ENCODE data around the gene TNS4. TPM values are rescaled to one million over a fixed set of nuclear protein-coding genes. Genes with fewer than 3 reads are reported as not detected.

TNS4 gene
- total and polyA plus RNA-seq, 9 of the 15 experiments (the other 6 are each of a cell fraction or from before 2014, with no cell fraction given) = 0.04 to 0.73 (median 0.24) TPM; not detected in 1

DNA sequence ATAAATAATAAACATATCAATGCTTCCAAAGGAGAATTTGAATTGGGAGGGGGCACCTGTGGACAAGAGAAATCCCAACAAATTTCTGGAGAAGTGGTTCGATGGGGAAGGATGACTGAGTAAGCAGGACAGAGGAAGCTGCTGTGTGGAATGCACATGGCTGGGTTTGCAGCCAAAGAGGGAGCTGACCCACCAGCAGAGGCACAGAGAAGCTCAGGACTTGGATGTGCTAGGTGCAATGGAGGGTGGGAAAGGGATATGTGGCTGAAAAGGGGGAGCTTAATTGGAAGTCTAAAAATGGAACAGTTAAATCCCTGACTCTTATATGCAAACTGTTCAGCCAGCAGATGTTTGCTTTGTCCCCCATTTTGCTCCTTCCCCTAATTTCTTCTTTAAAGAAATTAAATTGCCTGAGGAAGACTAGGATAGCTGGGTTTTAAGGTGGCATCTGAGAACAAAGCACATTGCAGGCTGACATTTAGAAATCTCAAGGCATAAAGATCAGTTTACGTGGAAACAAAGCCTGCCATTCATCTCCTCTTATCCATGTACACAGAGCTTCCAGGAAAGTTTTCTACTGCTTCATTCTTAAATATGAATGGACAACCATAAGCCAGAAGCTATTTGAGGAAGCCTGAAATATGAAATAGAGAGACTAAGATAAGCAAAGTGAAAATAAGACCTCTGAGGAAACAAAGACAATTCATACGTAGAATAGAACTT, 23.0 kb upstream of the TNS4 start:
- ChIA-PET POLR2A (interaction anchor here (0.9 to 1.6 kb wide), 2 partner anchors 12 to 79 kb away, joined by 3 to 4 read pairs; no protein-coding TSS in a partner anchor), CTCF (ENCODE audit: low intra/inter-chr PET ratio) (no interaction called here)
- TF ChIP-seq SMARCE1 (IDR thresholded peaks at IDR 0.05) (no peak), EP400 (IDR thresholded peaks at IDR 0.05) (0 out of 2 replicates have a peak, but pooled peaks have one; percentile 1)
- no peaks in the 10 kb centered on the region for H4K20me1 ChIP-seq (replicated peaks; ENCODE audit: control insufficient read depth, insufficient read depth, low read length)
- no peak for DNase-seq (ENCODE audit: extremely low read depth in 1 of 4, low spot score in 3 of 4)
- in situ Hi-C loops (cut with MboI) (no loop called here), intact Hi-C loops (cut with micrococcal nuclease) (no loop called here)
- no peak overlapping the region for H3K4me3 ChIP-seq
- H3K4me2 ChIP-seq (ENCODE audit: insufficient read depth, low read length) = no peak overlapping the region
- no peak overlapping the region for H3K9ac ChIP-seq (ENCODE audit: insufficient read depth in 1 of 2, low read depth in 2 of 2, low read length in 2 of 2)
- no peaks in the 10 kb centered on the region for H3K79me2 ChIP-seq (ENCODE audit: control insufficient read depth, insufficient read depth, low read length)
- no peaks in the 10 kb centered on the region for H3K27me3 ChIP-seq (ENCODE audit: control insufficient read depth in 2 of 2, insufficient read depth in 2 of 2, low read length in 2 of 2)
- 51% methylated on average over 3 of the region's 3 CpGs for WGBS (ENCODE audit: insufficient coverage, low coverage, missing lambda C conversion rate)
- H3K4me1 ChIP-seq (replicated peaks in 1 of 2; ENCODE audit: control insufficient read depth in 2 of 2, insufficient read depth in 2 of 2, low read length in 2 of 2) = peaks cover 5 to 6% of the 10 kb centered on the region in 2 experiments; a peak in 3 of 5 replicates
- ATAC-seq = no peak
- no peak overlapping the region for H3K27ac ChIP-seq (ENCODE audit: extremely low read depth, low read depth, low read length)
- no peaks in the 10 kb centered on the region for H3K36me3 ChIP-seq (ENCODE audit: control insufficient read depth, insufficient read depth, low read length)
- BruUV-seq (replicated peaks) = no TSS peak
- FAIRE-seq = no peak
- H2AFZ ChIP-seq (ENCODE audit: low read depth, low read length) = no peak overlapping the region
- H3K9me1 ChIP-seq (ENCODE audit: control insufficient read depth, insufficient read depth, low read length) = no peaks in the 10 kb centered on the region
- no peaks in the 10 kb centered on the region; the same call in 1 of the 2 replicates for H3K9me3 ChIP-seq (replicated peaks; ENCODE audit: control insufficient read depth, insufficient read depth, low read depth, low read length)

DNA sequence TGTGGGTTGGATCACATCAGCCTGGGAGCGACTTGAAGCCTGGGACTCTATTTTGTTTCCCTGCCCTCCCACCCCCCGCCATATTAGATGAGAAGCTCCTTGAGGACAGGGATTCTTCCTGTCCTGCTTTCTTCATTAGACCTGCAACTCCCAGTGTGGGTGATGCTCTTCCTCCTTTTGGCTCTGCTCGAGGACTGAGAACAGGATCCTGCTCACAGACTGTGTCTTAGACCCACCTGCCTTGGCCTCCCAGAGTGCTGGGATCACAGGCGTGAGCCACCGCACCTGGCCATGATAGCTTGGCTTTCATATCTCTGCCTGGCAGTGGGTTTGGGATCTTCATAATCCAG, 21.5 kb upstream of the TNS4 start:
- Histone ChIP-seq H3K79me2 (ENCODE audit: control insufficient read depth, insufficient read depth, low read length) (no peaks in the 10 kb centered on the region), H2AFZ (ENCODE audit: low read depth, low read length) (no peak overlapping the region), H3K9me3 (replicated peaks; ENCODE audit: control insufficient read depth, insufficient read depth, low read depth, low read length) (no peaks in the 10 kb centered on the region; the same call in 1 of the 2 replicates), H3K4me2 (ENCODE audit: insufficient read depth, low read length) (no peak overlapping the region), H3K4me3 (no peak overlapping the region), H3K4me1 (replicated peaks in 1 of 2; ENCODE audit: control insufficient read depth in 2 of 2, insufficient read depth in 2 of 2, low read length in 2 of 2) (peaks cover 10 to 16% of the 10 kb centered on the region in 2 experiments), H4K20me1 (replicated peaks; ENCODE audit: control insufficient read depth, insufficient read depth, low read length) (no peaks in the 10 kb centered on the region), H3K9me1 (ENCODE audit: control insufficient read depth, insufficient read depth, low read length) (no peaks in the 10 kb centered on the region), H3K27ac (ENCODE audit: extremely low read depth, low read depth, low read length) (no peak overlapping the region), H3K9ac (ENCODE audit: insufficient read depth in 1 of 2, low read depth in 2 of 2, low read length in 2 of 2) (no peak overlapping the region), H3K36me3 (ENCODE audit: control insufficient read depth, insufficient read depth, low read length) (no peaks in the 10 kb centered on the region), H3K27me3 (ENCODE audit: control insufficient read depth in 2 of 2, insufficient read depth in 2 of 2, low read length in 2 of 2) (no peaks in the 10 kb centered on the region)
- CTCF ChIA-PET (ENCODE audit: low intra/inter-chr PET ratio) = interaction anchor here (0.5 kb wide), 1 partner anchor 334 kb away, joined by 3 read pairs; no protein-coding TSS in a partner anchor
- POLR2A ChIA-PET = interaction anchor here (0.7 kb wide), 1 partner anchor 10 kb away, joined by 6 read pairs; no protein-coding TSS in a partner anchor
- ATAC-seq (no peak), FAIRE-seq (no peak), DNase-seq (ENCODE audit: extremely low read depth in 1 of 4, low spot score in 3 of 4) (no peak)
- intact Hi-C loops (cut with micrococcal nuclease) = no loop called here
- no peak for TF ChIP-seq HSF4 (CRISPR knock-in tag; IDR thresholded peaks at IDR 0.05; ENCODE audit: borderline replicate concordance)
- TF ChIP-seq ZC3H8 (IDR thresholded peaks at IDR 0.05) = no peak
- 0 out of 2 replicates have a peak, but pooled peaks have one; percentile 18 for TF ChIP-seq ZNF316 (IDR thresholded peaks at IDR 0.05)
- TF ChIP-seq SMARCA4 (IDR thresholded peaks at IDR 0.05) = no peak
- 76% methylated on average over 5 of the region's 5 CpGs for WGBS (ENCODE audit: insufficient coverage, low coverage, missing lambda C conversion rate)
- BruUV-seq (replicated peaks) = no TSS peak
- in situ Hi-C loops (cut with MboI) = no loop called here

All from K562 (cell line).